Ishikawa (cell line): Measurements from ENCODE around the gene ARVCF.

Source experiments
- CEBPB ChIP-seq: IDR thresholded peaks from 2 replicates; pipeline ENCODE4 v1.6.1; 2012
- CREB1 ChIP-seq: IDR thresholded peaks from 2 replicates; pipeline ENCODE4 v1.6.1; 2012; ENCODE audit warnings: low read depth
- EGR1 ChIP-seq: IDR thresholded peaks from 2 replicates; pipeline ENCODE4 v1.6.1; 2012
- EP300 ChIP-seq: IDR thresholded peaks from 2 replicates; pipeline ENCODE4 v1.6.1; 2012; ENCODE audit warnings: borderline replicate concordance
- FOXM1 ChIP-seq: IDR thresholded peaks from 2 replicates; pipeline ENCODE4 v1.6.1; 2012; ENCODE audit warnings: low read depth, borderline replicate concordance
- TAF1 ChIP-seq: IDR thresholded peaks from 2 replicates; pipeline ENCODE4 v1.6.1; 2012; ENCODE audit warnings: low read depth, mild to moderate bottlenecking
- TCF12 ChIP-seq: IDR thresholded peaks from 2 replicates; pipeline ENCODE4 v1.6.1; 2012; ENCODE audit warnings: low read depth
- YY1 ChIP-seq: IDR thresholded peaks from 2 replicates; pipeline ENCODE4 v1.6.1; 2012; ENCODE audit warnings: low read depth
- ZBTB7A ChIP-seq: IDR thresholded peaks from 2 replicates; pipeline ENCODE4 v1.6.1; 2012; ENCODE audit warnings: low read depth
- TF ChIP-seq, protein P1 (sequence below): IDR thresholded peaks from 2 replicates; pipeline ENCODE4 v1.6.1; 2012
- TF ChIP-seq, protein P2 (sequence below): IDR thresholded peaks from 2 replicates; pipeline ENCODE4 v1.6.1; 2012
- TF ChIP-seq, protein P3 (sequence below): IDR thresholded peaks from 2 replicates; pipeline ENCODE4 v1.6.1; 2012; ENCODE audit warnings: low read depth, mild to moderate bottlenecking

DNA sequence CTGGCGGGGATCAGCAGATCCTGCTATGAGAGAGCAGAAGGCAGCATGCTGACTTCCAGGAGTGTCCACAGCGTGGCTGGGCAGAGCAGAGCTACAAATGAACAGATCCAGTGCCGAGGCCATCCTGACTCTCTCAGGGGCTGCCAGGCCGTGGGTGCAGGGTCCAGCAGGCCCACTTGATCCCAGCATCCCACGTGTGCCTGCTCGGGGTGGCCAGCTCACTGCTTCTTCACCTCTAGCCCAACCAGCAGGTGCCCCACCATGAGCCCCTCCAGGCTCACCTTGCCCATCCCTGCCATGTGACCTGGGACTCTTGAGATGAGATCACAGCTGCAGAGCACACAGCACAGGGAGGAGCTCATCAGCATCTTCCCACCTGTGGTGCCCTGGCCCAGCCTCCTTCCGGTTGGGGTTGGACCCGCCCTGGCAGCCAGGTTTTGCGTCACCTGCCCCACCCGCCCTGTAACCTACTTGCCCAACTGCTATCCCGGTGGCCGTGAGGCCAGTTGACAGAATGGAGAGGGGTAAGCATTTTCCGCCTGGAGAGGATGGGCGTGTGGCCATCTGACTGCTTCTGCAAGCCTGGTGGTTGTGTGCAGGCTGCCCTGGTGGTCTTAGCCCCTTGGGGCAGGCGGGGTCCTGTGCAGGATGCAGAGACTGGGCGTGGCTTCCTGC lies 15.2 kb upstream of the ARVCF start:
- TF ChIP-seq YY1: no peak
- TF ChIP-seq EP300: no peak
- TF ChIP-seq, protein P1, sequence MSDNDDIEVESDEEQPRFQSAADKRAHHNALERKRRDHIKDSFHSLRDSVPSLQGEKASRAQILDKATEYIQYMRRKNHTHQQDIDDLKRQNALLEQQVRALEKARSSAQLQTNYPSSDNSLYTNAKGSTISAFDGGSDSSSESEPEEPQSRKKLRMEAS: peak; percentile 39; the same call in 1 of the 2 replicates
- peak; percentile 47; the same call in 1 of the 2 replicates for TF ChIP-seq ZBTB7A
- TF ChIP-seq TCF12: no peak
- TF ChIP-seq, protein P2, sequence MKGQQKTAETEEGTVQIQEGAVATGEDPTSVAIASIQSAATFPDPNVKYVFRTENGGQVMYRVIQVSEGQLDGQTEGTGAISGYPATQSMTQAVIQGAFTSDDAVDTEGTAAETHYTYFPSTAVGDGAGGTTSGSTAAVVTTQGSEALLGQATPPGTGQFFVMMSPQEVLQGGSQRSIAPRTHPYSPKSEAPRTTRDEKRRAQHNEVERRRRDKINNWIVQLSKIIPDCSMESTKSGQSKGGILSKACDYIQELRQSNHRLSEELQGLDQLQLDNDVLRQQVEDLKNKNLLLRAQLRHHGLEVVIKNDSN: peak; percentile 85
- peak; percentile 60 for TF ChIP-seq CEBPB
- TF ChIP-seq, protein P3, sequence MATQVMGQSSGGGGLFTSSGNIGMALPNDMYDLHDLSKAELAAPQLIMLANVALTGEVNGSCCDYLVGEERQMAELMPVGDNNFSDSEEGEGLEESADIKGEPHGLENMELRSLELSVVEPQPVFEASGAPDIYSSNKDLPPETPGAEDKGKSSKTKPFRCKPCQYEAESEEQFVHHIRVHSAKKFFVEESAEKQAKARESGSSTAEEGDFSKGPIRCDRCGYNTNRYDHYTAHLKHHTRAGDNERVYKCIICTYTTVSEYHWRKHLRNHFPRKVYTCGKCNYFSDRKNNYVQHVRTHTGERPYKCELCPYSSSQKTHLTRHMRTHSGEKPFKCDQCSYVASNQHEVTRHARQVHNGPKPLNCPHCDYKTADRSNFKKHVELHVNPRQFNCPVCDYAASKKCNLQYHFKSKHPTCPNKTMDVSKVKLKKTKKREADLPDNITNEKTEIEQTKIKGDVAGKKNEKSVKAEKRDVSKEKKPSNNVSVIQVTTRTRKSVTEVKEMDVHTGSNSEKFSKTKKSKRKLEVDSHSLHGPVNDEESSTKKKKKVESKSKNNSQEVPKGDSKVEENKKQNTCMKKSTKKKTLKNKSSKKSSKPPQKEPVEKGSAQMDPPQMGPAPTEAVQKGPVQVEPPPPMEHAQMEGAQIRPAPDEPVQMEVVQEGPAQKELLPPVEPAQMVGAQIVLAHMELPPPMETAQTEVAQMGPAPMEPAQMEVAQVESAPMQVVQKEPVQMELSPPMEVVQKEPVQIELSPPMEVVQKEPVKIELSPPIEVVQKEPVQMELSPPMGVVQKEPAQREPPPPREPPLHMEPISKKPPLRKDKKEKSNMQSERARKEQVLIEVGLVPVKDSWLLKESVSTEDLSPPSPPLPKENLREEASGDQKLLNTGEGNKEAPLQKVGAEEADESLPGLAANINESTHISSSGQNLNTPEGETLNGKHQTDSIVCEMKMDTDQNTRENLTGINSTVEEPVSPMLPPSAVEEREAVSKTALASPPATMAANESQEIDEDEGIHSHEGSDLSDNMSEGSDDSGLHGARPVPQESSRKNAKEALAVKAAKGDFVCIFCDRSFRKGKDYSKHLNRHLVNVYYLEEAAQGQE: no peak
- TF ChIP-seq EGR1: no peak
- no peak for TF ChIP-seq CREB1
- no peak for TF ChIP-seq TAF1
- TF ChIP-seq FOXM1: no peak
